ENCODE measurements around the gene REPIN1. TPM values are rescaled to one million over a fixed set of nuclear protein-coding genes. Genes with fewer than 3 reads are reported as not detected.

Gene REPIN1
- total RNA-seq, 2 experiments from 2014 or later: 53.4 to 57.5 TPM

DNA sequence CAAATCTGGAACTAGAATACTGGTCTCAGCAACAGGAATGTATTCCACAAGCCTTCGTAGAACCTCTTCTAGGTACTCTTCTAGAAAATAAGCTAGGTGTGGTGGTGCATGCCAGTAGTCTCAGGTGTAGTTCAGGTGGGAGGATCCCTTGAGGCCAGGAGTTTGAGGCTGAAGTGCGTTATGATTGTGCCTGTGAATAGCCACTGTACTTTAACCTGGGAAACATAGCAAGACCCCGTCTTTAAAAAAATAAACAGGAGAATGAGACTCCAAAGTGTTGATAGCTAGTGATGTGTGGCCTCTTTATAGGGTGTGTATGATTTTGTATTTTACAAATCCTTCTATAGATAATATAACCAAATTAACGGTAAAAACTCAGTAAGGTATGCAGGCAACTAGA, 9.0 kb downstream of the REPIN1 start:
- peak overlapping the region; percentile 80 for H3K4me3 Mint-ChIP-seq
- no peak for DNase-seq
- peak overlapping the region; percentile 23 for H3K27ac Mint-ChIP-seq
- H3K36me3 Mint-ChIP-seq: peaks cover 9% of the 10 kb centered on the region
- peaks cover 36% of the 10 kb centered on the region for H3K4me1 Mint-ChIP-seq
- H3K27me3 Mint-ChIP-seq: no peaks in the 10 kb centered on the region
- ATAC-seq (ENCODE audit: low read depth): no peak
- POLR2A ChIA-PET: interaction anchor here (0.8 to 2.1 kb wide), 6 partner anchors 9 to 74 kb away, joined by 3 to 14 read pairs (median 4); partner anchors contain the start of genes ACTR3C, GIMAP8, LRRC61 and REPIN1
- H3K9me3 Mint-ChIP-seq: no peaks in the 10 kb centered on the region

- ATAC-seq (ENCODE audit: low read depth) (no peak), DNase-seq (peak; percentile 52)
- Mint-ChIP-seq H3K27me3 (no peaks in the 10 kb centered on the region), H3K36me3 (peaks cover 8% of the 10 kb centered on the region), H3K9me3 (no peaks in the 10 kb centered on the region), H3K27ac (peak overlapping the region; percentile 58), H3K4me1 (peaks cover 38% of the 10 kb centered on the region), H3K4me3 (peak overlapping the region; percentile 80)
- POLR2A ChIA-PET: interaction anchor here (0.8 to 2.1 kb wide), 7 partner anchors 9 to 73 kb away, joined by 3 to 14 read pairs (median 5); partner anchors contain the start of genes ACTR3C, GIMAP8, LRRC61 and REPIN1
Measured at GRCh38 chr7:150378115-150378852, 9.7 kb downstream of the REPIN1 start.

- Mint-ChIP-seq H3K36me3 (peaks cover 5% of the 10 kb centered on the region), H3K27ac (peak within 1 kb of the TSS; percentile 78), H3K4me3 (peak within 1 kb of the TSS; percentile 99), H3K9me3 (no peaks in the 10 kb centered on the region), H3K4me1 (peaks cover 39% of the 10 kb centered on the region), H3K27me3 (no peaks in the 10 kb centered on the region)
- POLR2A ChIA-PET: interaction anchor here (1.0 to 2.1 kb wide), 2 partner anchors 10 to 27 kb away, joined by 5 to 14 read pairs; partner anchors contain the start of gene REPIN1
- ATAC-seq (ENCODE audit: low read depth): peak; percentile 99
- peak; percentile 94 for DNase-seq
Measured at GRCh38 chr7:150378853-150379440, 10.3 kb downstream of the REPIN1 start, which contains the start of gene ZNF775. TSS of gene ZNF775 (plus strand) at chr7:150379330. CDS start at chr7:150388471, 9,141 bp downstream.

GRCh38 chr7:150379441-150380379, 11.1 kb downstream of the REPIN1 start:
- ATAC-seq (ENCODE audit: low read depth): peak; percentile 56

GRCh38 chr7:150380463-150380862, 11.8 kb downstream of the REPIN1 start:
- peaks cover 5% of the 10 kb centered on the region for H3K36me3 Mint-ChIP-seq
- POLR2A ChIA-PET: no interaction called here
- DNase-seq: peak; percentile 17
- H3K4me3 Mint-ChIP-seq: peak overlapping the region; percentile 99
- H3K4me1 Mint-ChIP-seq: peaks cover 40% of the 10 kb centered on the region
- H3K9me3 Mint-ChIP-seq: no peaks in the 10 kb centered on the region
- no peak overlapping the region for H3K27ac Mint-ChIP-seq
- no peaks in the 10 kb centered on the region for H3K27me3 Mint-ChIP-seq
- ATAC-seq (ENCODE audit: low read depth): no peak

More at GRCh38 chr7:150379441-150380379, 11.1 kb downstream of the REPIN1 start:
- Mint-ChIP-seq H3K27me3 (no peaks in the 10 kb centered on the region), H3K4me1 (peaks cover 40% of the 10 kb centered on the region), H3K9me3 (no peaks in the 10 kb centered on the region), H3K27ac (peak overlapping the region; percentile 78), H3K36me3 (peaks cover 5% of the 10 kb centered on the region), H3K4me3 (peak overlapping the region; percentile 99)
- DNase-seq: no peak
- POLR2A ChIA-PET: interaction anchor here (0.5 kb wide), 1 partner anchor 25 kb away, joined by 3 read pairs; no protein-coding TSS in a partner anchor

GRCh38 chr7:150381096-150381495, 12.5 kb downstream of the REPIN1 start:
- peaks cover 5% of the 10 kb centered on the region for H3K36me3 Mint-ChIP-seq
- H3K9me3 Mint-ChIP-seq: no peaks in the 10 kb centered on the region
- DNase-seq (no peak), ATAC-seq (ENCODE audit: low read depth) (no peak)
- H3K4me1 Mint-ChIP-seq: peaks cover 37% of the 10 kb centered on the region
- no peaks in the 10 kb centered on the region for H3K27me3 Mint-ChIP-seq
- no peak overlapping the region for H3K27ac Mint-ChIP-seq
- H3K4me3 Mint-ChIP-seq: no peak overlapping the region
- POLR2A ChIA-PET: no interaction called here

DNA sequence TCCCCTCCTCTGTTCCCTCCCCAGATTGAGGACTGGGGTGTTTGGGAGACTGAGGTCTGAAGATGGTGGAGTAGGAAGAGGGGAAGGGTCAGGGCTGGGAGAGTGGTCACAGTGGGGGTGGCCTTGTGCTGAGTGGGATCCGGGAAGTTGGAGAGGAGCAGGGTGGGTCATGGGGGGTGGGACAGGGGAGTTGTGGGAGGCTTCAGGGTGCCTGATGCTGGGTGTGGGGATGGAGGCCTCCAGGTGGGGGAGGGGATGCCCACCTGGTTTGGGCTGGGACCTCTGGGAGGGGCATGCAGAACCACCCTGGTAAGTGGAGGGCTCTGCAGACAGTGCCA, 13.1 kb downstream of the REPIN1 start:
- no peaks in the 10 kb centered on the region for H3K9me3 Mint-ChIP-seq
- DNase-seq: no peak
- H3K27me3 Mint-ChIP-seq: no peaks in the 10 kb centered on the region
- no peak overlapping the region for H3K4me3 Mint-ChIP-seq
- POLR2A ChIA-PET: no interaction called here
- H3K27ac Mint-ChIP-seq: no peak overlapping the region
- peaks cover 7% of the 10 kb centered on the region for H3K36me3 Mint-ChIP-seq
- ATAC-seq (ENCODE audit: low read depth): no peak
- peaks cover 34% of the 10 kb centered on the region for H3K4me1 Mint-ChIP-seq

GRCh38 chr7:150382123-150382843, 13.7 kb downstream of the REPIN1 start:
- no peaks in the 10 kb centered on the region for H3K9me3 Mint-ChIP-seq
- peaks cover 35% of the 10 kb centered on the region for H3K4me1 Mint-ChIP-seq
- H3K36me3 Mint-ChIP-seq: peaks cover 7% of the 10 kb centered on the region
- H3K4me3 Mint-ChIP-seq: no peak overlapping the region
- ATAC-seq (ENCODE audit: low read depth): no peak
- POLR2A ChIA-PET: no interaction called here
- H3K27ac Mint-ChIP-seq: no peak overlapping the region
- DNase-seq: no peak
- no peaks in the 10 kb centered on the region for H3K27me3 Mint-ChIP-seq

DNA sequence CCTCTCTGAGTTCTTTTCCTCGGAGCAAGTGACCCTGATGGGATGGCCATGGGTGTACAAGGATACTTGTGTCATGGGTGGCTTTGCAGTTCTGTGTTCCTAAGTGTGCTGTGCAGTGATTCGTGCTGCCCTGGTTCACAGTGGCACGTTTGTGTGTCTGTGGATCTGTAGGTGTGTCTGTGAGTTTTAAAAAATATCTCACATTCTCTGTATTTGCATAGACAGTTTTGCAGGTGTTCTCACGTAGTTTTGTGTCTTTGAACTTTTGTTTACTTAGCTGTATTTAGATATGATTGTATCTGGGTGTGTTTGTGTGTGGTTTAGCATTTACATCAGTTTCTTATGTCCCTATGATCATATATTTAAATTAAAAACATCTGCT, 14.2 kb downstream of the REPIN1 start:
- H3K4me1 Mint-ChIP-seq: peaks cover 29% of the 10 kb centered on the region
- H3K27me3 Mint-ChIP-seq: no peaks in the 10 kb centered on the region
- DNase-seq (no peak), ATAC-seq (ENCODE audit: low read depth) (no peak)
- no peaks in the 10 kb centered on the region for H3K9me3 Mint-ChIP-seq
- H3K36me3 Mint-ChIP-seq: peaks cover 7% of the 10 kb centered on the region
- H3K27ac Mint-ChIP-seq: no peak overlapping the region
- POLR2A ChIA-PET: no interaction called here
- no peak overlapping the region for H3K4me3 Mint-ChIP-seq

DNA sequence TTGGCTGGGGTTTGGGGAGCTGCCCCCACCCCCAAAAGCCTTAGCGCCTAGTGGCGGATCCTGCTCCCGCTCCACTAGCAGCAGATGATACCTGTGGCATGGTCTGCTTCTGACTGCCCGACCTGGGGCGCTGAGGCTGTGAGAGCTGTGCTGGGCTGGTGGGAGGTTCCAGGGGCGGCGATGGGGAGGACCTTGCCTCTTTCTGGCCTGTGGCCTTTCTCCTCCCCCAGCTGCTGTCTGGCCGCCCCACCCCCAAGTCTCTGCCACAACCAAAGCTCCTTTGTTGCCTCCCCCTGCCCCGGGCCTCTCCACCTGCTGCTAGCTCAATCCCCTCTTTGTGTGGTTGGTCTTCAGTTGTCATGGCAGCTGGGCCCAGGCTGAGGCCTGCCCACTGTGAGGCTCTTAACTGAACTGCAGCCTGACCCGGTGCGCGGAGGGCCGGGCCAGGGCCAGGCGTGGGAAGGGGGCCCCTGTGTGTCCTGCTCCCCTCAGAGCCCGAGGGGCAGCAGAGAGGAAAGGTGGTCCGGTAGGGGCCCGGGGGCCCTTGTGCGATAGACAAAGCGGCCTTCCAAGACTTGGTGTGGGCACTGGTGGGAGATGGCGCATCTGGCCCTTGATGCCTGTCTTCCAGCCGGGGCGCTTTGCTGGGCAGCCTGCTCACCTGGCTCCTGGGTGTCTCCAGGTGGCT, 15.2 kb downstream of the REPIN1 start:
- Mint-ChIP-seq H3K4me3 (no peak overlapping the region), H3K27ac (no peak overlapping the region), H3K9me3 (no peaks in the 10 kb centered on the region), H3K27me3 (no peaks in the 10 kb centered on the region), H3K36me3 (peaks cover 7% of the 10 kb centered on the region), H3K4me1 (peaks cover 24% of the 10 kb centered on the region)
- no peak for DNase-seq
- POLR2A ChIA-PET: no interaction called here
- ATAC-seq (ENCODE audit: low read depth): no peak

DNA sequence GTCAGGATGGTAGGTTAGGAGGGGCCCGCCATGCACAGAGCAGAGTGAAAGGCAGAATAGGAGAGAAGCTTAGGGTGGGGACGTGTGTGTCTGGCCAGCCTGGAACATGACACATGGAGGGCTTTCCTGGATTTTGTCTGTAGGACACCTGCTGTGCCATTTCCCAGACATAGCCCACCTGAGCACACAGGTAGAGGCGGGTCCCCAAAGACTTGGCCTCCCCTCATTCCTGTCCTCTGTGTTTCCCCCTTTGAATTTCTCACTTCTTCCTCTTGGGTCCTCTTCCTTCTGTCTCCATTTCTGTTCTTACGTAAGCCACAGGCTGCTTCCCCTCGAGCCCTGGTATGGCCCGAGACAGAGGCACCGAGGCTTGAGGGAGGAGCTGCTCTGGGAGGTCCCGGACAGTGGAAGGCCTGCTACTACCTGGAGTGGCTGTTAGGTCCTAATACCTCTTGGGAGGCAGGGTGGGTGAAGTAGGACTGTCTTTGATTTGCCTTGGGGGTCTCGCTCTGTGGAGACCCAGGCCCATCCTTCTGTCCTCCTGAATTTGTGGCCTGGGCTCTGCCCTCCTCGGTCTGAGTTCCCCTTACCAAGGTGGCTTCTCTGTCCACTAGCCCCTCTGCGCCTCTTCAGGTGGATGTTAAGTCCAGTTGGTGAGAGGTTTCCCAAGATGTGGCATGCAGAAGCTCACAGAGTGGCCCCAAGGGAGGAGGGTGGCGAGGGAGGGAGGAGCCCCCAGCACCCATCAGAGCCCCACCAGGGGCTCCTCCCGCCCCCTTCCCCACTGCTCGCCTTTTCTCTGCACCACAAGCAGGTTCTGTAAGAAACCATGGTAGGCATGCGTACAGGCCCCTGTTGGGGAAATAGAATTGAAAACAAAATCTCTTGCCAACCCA, 16.0 kb downstream of the REPIN1 start:
- H3K27me3 Mint-ChIP-seq: no peaks in the 10 kb centered on the region
- DNase-seq: no peak
- POLR2A ChIA-PET: interaction anchor here (0.7 kb wide), 1 partner anchor 15 kb away, joined by 3 read pairs; no protein-coding TSS in a partner anchor
- H3K4me3 Mint-ChIP-seq: no peak overlapping the region
- peaks cover 23% of the 10 kb centered on the region for H3K4me1 Mint-ChIP-seq
- H3K36me3 Mint-ChIP-seq: peaks cover 6% of the 10 kb centered on the region
- no peak overlapping the region for H3K27ac Mint-ChIP-seq
- no peak for ATAC-seq (ENCODE audit: low read depth)
- no peaks in the 10 kb centered on the region for H3K9me3 Mint-ChIP-seq

All from activated naive CD8-positive, alpha-beta T cell treated with anti-CD3 and anti-CD28 coated beads, Interleukin-2, amount 10 ng/mL, durations not matched to agents 7 days and 5 days (primary cell).